K562 (cell line): ENCODE measurements around the gene CCDC171. TPM values are rescaled to one million over a fixed set of nuclear protein-coding genes. Genes with fewer than 3 reads are reported as not detected.

ENCODE experiments used
- ATAC-seq: fragments of 200-7000 bp; cut with Tn5 transposase; 3 replicates; pipeline ENCODE4 v1.9.1; 2020; ENCODE audit warnings: moderate library complexity
- BruUV-seq: library from RNA; stranded (reverse); fragments of 400-500 nt; replicated peaks from 2 replicates; lab custom pipeline; 2021; lab: Mats Ljungman, UMichigan
- CTCF ChIA-PET: fragments of 300-600 bp; formaldehyde crosslinking; extraction: SDS; loops from one replicate; lab custom pipeline; 2021; ENCODE audit warnings: low intra/inter-chr PET ratio; lab: Yijun Ruan, JAX
- POLR2A ChIA-PET: fragments of 300-600, 350-650 bp; sonication (Branson Sonifier 250); formaldehyde crosslinking; extraction: SDS; loops from one replicate; lab custom pipeline; 2021; ENCODE audit warnings: antibody characterized with exemption, inconsistent platforms; lab: Yijun Ruan, JAX
- DNase-seq, 4 experiments: peaks; one replicate each; pipeline versions ENCODE4 v3.0.0 to v3.0.0-alpha.2; 2011 to 2018; ENCODE audit warnings: low spot score in 3 of 4, mixed read lengths in 3 of 4; ENCODE audit errors: extremely low read depth in 1 of 4
- FAIRE-seq: peaks from 2 replicates; lab custom pipeline; 2011; peaks lifted over from hg19 to GRCh38; lab: Jason Lieb, UNC
- H2AFZ ChIP-seq: 2 replicates; pipeline ENCODE4 v1.6.0; 2011; ENCODE audit warnings: low read depth, low read length, control low read depth, inconsistent platforms
- H3K27ac ChIP-seq: fragments of 200-600 bp; 3 replicates; pipeline ENCODE4 v1.8.0; 2011; ENCODE audit warnings: low read depth, mild to moderate bottlenecking, control low read depth, inconsistent platforms, low read length, moderate library complexity, mixed read lengths; ENCODE audit errors: extremely low read depth
- H3K27me3 ChIP-seq, 2 experiments: fragments of 300-600 bp in 1 of 2; 2 replicates in 1 of 2; 3 replicates in 1 of 2; pipeline versions ENCODE4 v1.6.0 to v1.8.0; 2011; ENCODE audit warnings: inconsistent platforms in 2 of 2, low read length in 2 of 2, mild to moderate bottlenecking in 1 of 2, mixed read lengths in 1 of 2, moderate library complexity in 1 of 2; ENCODE audit not compliant: control insufficient read depth in 2 of 2, insufficient read depth in 2 of 2
- H3K36me3 ChIP-seq: fragments of 300-600 bp; 3 replicates; pipeline ENCODE4 v1.8.0; 2011; ENCODE audit warnings: mild to moderate bottlenecking, low read length, inconsistent platforms; ENCODE audit not compliant: control insufficient read depth, insufficient read depth
- H3K4me1 ChIP-seq, 2 experiments: fragments of 200-600 bp in 1 of 2; replicated peaks in 1 of 2; 2 replicates in 1 of 2; 3 replicates in 1 of 2; pipeline versions ENCODE4 v1.5.1 to v1.8.0; 2011; ENCODE audit warnings: inconsistent platforms in 2 of 2, low read length in 2 of 2, mild to moderate bottlenecking in 1 of 2, mixed read lengths in 1 of 2, moderate library complexity in 1 of 2; ENCODE audit not compliant: control insufficient read depth in 2 of 2, insufficient read depth in 2 of 2
- H3K4me2 ChIP-seq: 2 replicates; pipeline ENCODE4 v1.6.1; 2011; ENCODE audit warnings: low read length, control low read depth, inconsistent platforms, mixed read lengths; ENCODE audit not compliant: insufficient read depth
- H3K4me3 ChIP-seq: fragments of 200-600 bp; sonication (generic), shearing (Covaris generic); 2 replicates; pipeline ENCODE4 v1.5.1; 2016; ENCODE audit warnings: control low read depth, inconsistent platforms
- H3K79me2 ChIP-seq: fragments of 200-600 bp; 3 replicates; pipeline ENCODE4 v1.8.0; 2011; ENCODE audit warnings: low read length, inconsistent platforms; ENCODE audit not compliant: control insufficient read depth, insufficient read depth
- H3K9ac ChIP-seq, 2 experiments: 2 replicates each; pipeline versions ENCODE4 v1.6.0 to v1.6.1; 2011; ENCODE audit warnings: low read depth in 2 of 2, low read length in 2 of 2, control low read depth in 1 of 2, inconsistent platforms in 1 of 2, mild to moderate bottlenecking in 1 of 2, mixed read lengths in 1 of 2; ENCODE audit not compliant: insufficient read depth in 1 of 2
- H3K9me1 ChIP-seq: one replicate; pipeline ENCODE4 v1.6.0; 2011; ENCODE audit warnings: inconsistent platforms, mild to moderate bottlenecking, low read length, moderate library complexity; ENCODE audit not compliant: control insufficient read depth, insufficient read depth
- H3K9me3 ChIP-seq: replicated peaks from 2 replicates; pipeline ENCODE4 v1.5.1; 2011; ENCODE audit warnings: low read depth, low read length, inconsistent platforms; ENCODE audit not compliant: control insufficient read depth, insufficient read depth
- H4K20me1 ChIP-seq: replicated peaks from 2 replicates; pipeline ENCODE4 v1.6.1; 2011; ENCODE audit warnings: low read length, inconsistent platforms, mixed read lengths; ENCODE audit not compliant: control insufficient read depth, insufficient read depth
- ARID4B ChIP-seq: sonication (generic); formaldehyde crosslinking; IDR thresholded peaks from 2 replicates; pipeline ENCODE4 v1.8.0; 2022; ENCODE audit warnings: mild to moderate bottlenecking, missing genetic modification reagents
- BDP1 ChIP-seq: IDR thresholded peaks from 3 replicates; pipeline ENCODE4 v1.6.1; 2011; ENCODE audit not compliant: insufficient read length, insufficient read depth
- CBX2 ChIP-seq: fragments of 200-600 bp; sonication (generic); IDR thresholded peaks from one replicate; pipeline ENCODE4 v1.6.1; 2012; ENCODE audit warnings: mild to moderate bottlenecking, low read length, inconsistent platforms; ENCODE audit not compliant: insufficient read depth, poor library complexity, severe bottlenecking
- HOXB6 ChIP-seq: fragments of 250-450 bp; sonication (Bioruptor Pico); IDR thresholded peaks from 2 replicates; pipeline ENCODE4 v1.5.1; 2022; ENCODE audit warnings: mild to moderate bottlenecking, borderline replicate concordance
- NUFIP1 ChIP-seq: fragments of 450-650 bp; IDR thresholded peaks from 2 replicates; pipeline ENCODE4 v1.6.1; 2018; ENCODE audit not compliant: partially characterized antibody
- RBFOX2 ChIP-seq: fragments of 200-400 bp; formaldehyde crosslinking; IDR thresholded peaks from 2 replicates; pipeline ENCODE4 v1.6.1; 2017; ENCODE audit warnings: low read depth, mild to moderate bottlenecking, low read length, moderate library complexity
- SNIP1 ChIP-seq: fragments of 450-650 bp; IDR thresholded peaks from 2 replicates; pipeline ENCODE4 v1.7.1; 2017; ENCODE audit warnings: low read depth, mild to moderate bottlenecking
- ZBTB11 ChIP-seq, 3 experiments: fragments of 200-800 bp in 1 of 3; fragments of 250-450 bp in 1 of 3; fragments of 450-650 bp in 1 of 3; sonication (Bioruptor Pico) in 1 of 3; sonication (Bioruptor generic) in 1 of 3; formaldehyde crosslinking in 1 of 3; IDR thresholded peaks; 2 replicates each; pipeline versions ENCODE4 v1.6.1 to v1.8.0; 2016 to 2022; ENCODE audit warnings: mild to moderate bottlenecking in 2 of 3, missing genetic modification characterization in 2 of 3, missing compliant biosample characterization in 1 of 3, moderate library complexity in 1 of 3
- ZNF232 ChIP-seq: sonication (generic); formaldehyde crosslinking; IDR thresholded peaks from 2 replicates; pipeline ENCODE4 v1.8.0; 2022; ENCODE audit warnings: mild to moderate bottlenecking, missing genetic modification reagents
- ZNF280B ChIP-seq: fragments of 250-450 bp; sonication (Bioruptor Pico); IDR thresholded peaks from 2 replicates; pipeline ENCODE4 v1.5.1; 2021; ENCODE audit warnings: mild to moderate bottlenecking
- ZNF77 ChIP-seq: fragments of 250-450 bp; sonication (Bioruptor Pico); IDR thresholded peaks from 2 replicates; pipeline ENCODE4 v1.5.0; 2020
- WGBS: fragments of 100-300 bp; shearing (Covaris generic); methylation state at CpG from one replicate; pipeline ENCODE4 v1.1.6; 2016; ENCODE audit warnings: low coverage, mixed read lengths; ENCODE audit not compliant: insufficient coverage; ENCODE audit errors: missing lambda C conversion rate; 5-methylcytosine and 5-hydroxymethylcytosine counted together
- in situ Hi-C: fragments of 300-500 bp; cut with MboI; formaldehyde crosslinking; loops from 4 replicates; pipeline ENCODE4 v1.15.0; 2018; ENCODE audit warnings: inconsistent platforms, mixed read lengths
- intact Hi-C: fragments of 100-400 bp; cut with micrococcal nuclease; formaldehyde crosslinking; loops from 2 replicates; pipeline ENCODE4 v1.14.2; 2022
- polyA plus RNA-seq, 8 experiments: library from polyadenylated mRNA; depleted of rRNA in 4 of 8; stranded (reverse) in 5 of 8; unstranded in 3 of 8; fragments of >200 nt; fragmentation: Nextera tagmentation in 2 of 8; fragmentation: Illumina TruSeq in 1 of 8; extraction: Ambion mirVana in 2 of 8; extraction: Trizol in 1 of 8; gene quantifications; 2 replicates each; pipeline versions ENCODE4 v1.2.1 to v1.2.3, GENCODE V29; 2011 to 2014; ENCODE audit warnings: inconsistent platforms in 1 of 8, missing spikeins in 1 of 8
- total RNA-seq, 7 experiments: library from RNA; depleted of rRNA in 6 of 7; stranded (reverse); fragments of >200 nt in 6 of 7; fragmentation: Illumina TruSeq in 2 of 7; extraction: Trizol in 2 of 7; gene quantifications; 2 replicates each; pipeline versions ENCODE4 v1.2.1 to v1.2.3, GENCODE V29; 2011 to 2021; ENCODE audit warnings: low replicate concordance in 1 of 7

Gene CCDC171
- total and polyA plus RNA-seq, 9 of the 15 experiments (the other 6 are each of a cell fraction or from before 2014, with no cell fraction given): 0.08 to 3.8 (median 0.27) TPM

- DNase-seq (no peak), ATAC-seq (no peak), FAIRE-seq (no peak)
- H3K36me3 ChIP-seq: no peaks in the 10 kb centered on the region
- H4K20me1 ChIP-seq: no peaks in the 10 kb centered on the region
- no peak overlapping the region for H2AFZ ChIP-seq
- intact Hi-C loops (no loop called here), in situ Hi-C loops (no loop called here)
- no peak for TF ChIP-seq RBFOX2
- no peak for TF ChIP-seq NUFIP1
- TF ChIP-seq HOXB6 (CRISPR knock-in tag): no peak
- no peak for TF ChIP-seq ZNF280B (CRISPR knock-in tag)
- no peak for TF ChIP-seq SNIP1
- TF ChIP-seq ZNF77: no peak
- TF ChIP-seq ZNF232: no peak
- no peak for TF ChIP-seq ARID4B
- TF ChIP-seq ZBTB11 (CRISPR knock-in tag; IDR thresholded peaks at IDR 0.05): no peak
- TF ChIP-seq BDP1: no peak
- no peak for TF ChIP-seq CBX2
- H3K27ac ChIP-seq: no peak overlapping the region
- no TSS peak for BruUV-seq
- 0% methylated on average over 3 of the region's 3 CpGs for WGBS
- no peak overlapping the region for H3K9ac ChIP-seq
- H3K4me3 ChIP-seq: no peak overlapping the region
- POLR2A ChIA-PET: no interaction called here
- H3K4me1 ChIP-seq: no peaks in the 10 kb centered on the region
- no peaks in the 10 kb centered on the region; the same call in 1 of the 2 replicates for H3K9me3 ChIP-seq
- no peak overlapping the region for H3K4me2 ChIP-seq
- CTCF ChIA-PET: no interaction called here
- H3K9me1 ChIP-seq: no peaks in the 10 kb centered on the region
- no peaks in the 10 kb centered on the region for H3K27me3 ChIP-seq
- H3K79me2 ChIP-seq: no peaks in the 10 kb centered on the region
These were observed 469.4 kb downstream of the CCDC171 start for GRCh38 chr9:16022228-16022627.
